Prostate gland (tissue), 2 donors: ENCODE data around the gene PDE9A. TPM values are rescaled to one million over a fixed set of nuclear protein-coding genes. Genes with fewer than 3 reads are reported as not detected.

Experiments
- DNase-seq: peaks from one replicate; pipeline ENCODE4 v3.0.0-alpha.2; 2019; ENCODE audit warnings: low spot score
- H3K27ac ChIP-seq, 2 donors: fragments of 200-600 bp; sonication (generic); 2 replicates each; pipeline ENCODE4 v1.5.1; 2017 to 2019
- H3K27me3 ChIP-seq: fragments of 200-600 bp; sonication (generic); replicated peaks from 2 replicates; pipeline ENCODE4 v1.5.1; 2019; ENCODE audit not compliant: insufficient read depth
- H3K36me3 ChIP-seq, 2 donors: fragments of 200-600 bp; sonication (generic); 1 replicate in 1 of 2; 2 replicates in 1 of 2; pipeline versions ENCODE4 v1.5.1 to v1.8.1; 2017 to 2019
- H3K4me1 ChIP-seq: fragments of 200-600 bp; sonication (generic); replicated peaks from 2 replicates; pipeline ENCODE4 v1.5.1; 2019
- H3K4me3 ChIP-seq, 2 donors: fragments of 200-600 bp; sonication (generic); 2 replicates each; pipeline ENCODE4 v1.5.1; 2017 to 2019
- H3K9me3 ChIP-seq: fragments of 200-600 bp; sonication (generic); 2 replicates; pipeline ENCODE4 v1.5.1; 2017
- CTCF ChIP-seq, 4 experiments: fragments of 200-600 bp in 2 of 4; fragments of 450-650 bp in 2 of 4; sonication (generic) in 2 of 4; IDR thresholded peaks; 1 replicate in 3 of 4; 2 replicates in 1 of 4; pipeline ENCODE4 v1.5.1; 2016 to 2019; ENCODE audit warnings: antibody characterized with exemption in 4 of 4, mild to moderate bottlenecking in 2 of 4, moderate library complexity in 2 of 4
- POLR2A ChIP-seq: fragments of 450-650 bp; IDR thresholded peaks from one replicate; pipeline ENCODE4 v1.6.1; 2016; ENCODE audit warnings: antibody characterized with exemption, mild to moderate bottlenecking
- POLR2AphosphoS5 ChIP-seq: sonication (generic); formaldehyde crosslinking; IDR thresholded peaks from one replicate; pipeline ENCODE4 v1.6.1; 2017; ENCODE audit warnings: antibody characterized with exemption
- WGBS: methylation state at CpG from one replicate; pipeline ENCODE4 v1.1.5; 2018; 5-methylcytosine and 5-hydroxymethylcytosine counted together
- intact Hi-C: fragments of 100-400 bp; cut with DNase I; formaldehyde crosslinking; loops from one replicate; pipeline ENCODE4 v1.14.2; 2022
- total RNA-seq, 2 donors: library from RNA; depleted of rRNA; stranded (reverse); fragments of >200 nt; gene quantifications; one replicate each; pipeline ENCODE4 v1.1.0, GENCODE V29; 2016

PDE9A gene
- total RNA-seq, 2 donors from 2014 or later, result 80.0 to 93.6 TPM

- peaks cover 5% of the 10 kb centered on the region for H3K4me1 ChIP-seq
- 87% methylated on average over 17 of the region's 17 CpGs for WGBS
- H3K27me3 ChIP-seq, result no peaks in the 10 kb centered on the region
- DNase-seq, result no peak
- H3K9me3 ChIP-seq, result no peaks in the 10 kb centered on the region
- TF ChIP-seq POLR2AphosphoS5 (no peak), POLR2A (no peak), CTCF (IDR thresholded peaks at IDR 0.05) (no peak)
- H3K4me3 ChIP-seq, result no peak overlapping the region
- intact Hi-C loops, result no loop called here
- H3K36me3 ChIP-seq, result no peaks in the 10 kb centered on the region
- H3K27ac ChIP-seq, result no peak overlapping the region
These were observed 131.6 kb downstream of the PDE9A start for GRCh38 chr21:42784896-42785451.

GRCh38 chr21:42785666-42786427 lies 132.4 kb downstream of the PDE9A start:
- WGBS, result 89% methylated on average over 28 of the region's 28 CpGs

GRCh38 chr21:42786884-42787283 lies 133.5 kb downstream of the PDE9A start:
- Histone ChIP-seq H3K4me1 (peaks cover 5% of the 10 kb centered on the region), H3K9me3 (no peaks in the 10 kb centered on the region), H3K36me3 (no peaks in the 10 kb centered on the region), H3K27ac (no peak overlapping the region), H3K27me3 (no peaks in the 10 kb centered on the region), H3K4me3 (no peak overlapping the region)
- 68% methylated on average over 5 of the region's 5 CpGs for WGBS
- no peak for DNase-seq
- intact Hi-C loops, result no loop called here
- no peak for TF ChIP-seq POLR2A
- no peak for TF ChIP-seq CTCF (IDR thresholded peaks at IDR 0.05)
- TF ChIP-seq POLR2AphosphoS5, result no peak

More at GRCh38 chr21:42785666-42786427, 132.4 kb downstream of the PDE9A start:
- intact Hi-C loops, result no loop called here
- H3K27me3 ChIP-seq, result no peaks in the 10 kb centered on the region
- H3K4me1 ChIP-seq, result peaks cover 5% of the 10 kb centered on the region
- TF ChIP-seq POLR2AphosphoS5 (no peak), CTCF (IDR thresholded peaks at IDR 0.05) (no peak), POLR2A (no peak)
- H3K27ac ChIP-seq, result no peak overlapping the region
- no peaks in the 10 kb centered on the region for H3K36me3 ChIP-seq
- no peak for DNase-seq
- H3K4me3 ChIP-seq, result no peak overlapping the region
- no peaks in the 10 kb centered on the region for H3K9me3 ChIP-seq

- H3K36me3 ChIP-seq, result no peaks in the 10 kb centered on the region
- no peak overlapping the region for H3K4me3 ChIP-seq
- intact Hi-C loops, result no loop called here
- peaks cover 5% of the 10 kb centered on the region for H3K4me1 ChIP-seq
- no peak overlapping the region for H3K27ac ChIP-seq
- DNase-seq, result no peak
- H3K9me3 ChIP-seq, result no peaks in the 10 kb centered on the region
- H3K27me3 ChIP-seq, result no peaks in the 10 kb centered on the region
- TF ChIP-seq POLR2A (no peak), CTCF (IDR thresholded peaks at IDR 0.05) (no peak), POLR2AphosphoS5 (no peak)
- WGBS, result 94% methylated on average over 4 of the region's 4 CpGs
These were observed 134.2 kb downstream of the PDE9A start for GRCh38 chr21:42787613-42788012.
